OCI-M2 (cell line): ENCODE results near the gene CREB5.

Experiments
- DNase-seq: peaks from one replicate; lab custom pipeline; 2025; ENCODE audit not compliant: unreplicated experiment; lab: John Stamatoyannopoulos, UW

CREB5 gene

DNA sequence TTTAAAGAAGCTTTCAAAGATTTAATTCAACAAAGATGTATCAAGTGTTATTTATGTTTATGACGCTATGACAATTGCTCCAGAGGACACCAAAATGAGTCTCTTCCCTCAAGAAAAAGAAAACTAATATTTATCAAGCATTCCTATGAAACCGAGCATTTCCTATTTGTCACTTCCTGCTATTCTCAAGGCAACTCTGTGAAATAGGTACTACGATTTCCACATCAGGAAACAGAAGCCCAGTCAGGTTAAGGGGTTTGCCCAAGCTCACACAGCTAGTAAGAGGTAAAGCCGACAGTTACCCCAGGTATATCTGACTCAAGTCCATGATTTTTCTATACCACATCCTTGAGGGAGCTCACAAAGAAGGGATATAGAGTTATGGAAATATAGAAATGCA is 459.9 kb downstream of the CREB5 start:
- no peak for DNase-seq

GRCh38 chr7:28873365-28873764 is 461.0 kb downstream of the CREB5 start:
- no peak for DNase-seq

GRCh38 chr7:28874001-28874400 is 461.7 kb downstream of the CREB5 start:
- DNase-seq: no peak
